Measurements from ENCODE around the gene ZSCAN5B. TPM values are rescaled to one million over a fixed set of nuclear protein-coding genes. Genes with fewer than 3 reads are reported as not detected.
"Not testable (repeated sequence)": the region's sequence is repeated elsewhere in the genome, so short reads cannot be mapped to it uniquely, and the experiment has no call there.

ZSCAN5B gene
- total RNA-seq, 1 donor from 2014 or later, result not detected

GRCh38 chr19:56149656-56150038 is 47.9 kb downstream of the ZSCAN5B start:
- no peak for ATAC-seq
- DNase-seq (ENCODE audit: missing footprints), result no peak
- intact Hi-C loops (cut with DNase I), result loop anchor here (10.0 kb wide), 1 partner anchor 165 kb away; the partner anchor contains the start of gene ZSCAN5A

GRCh38 chr19:56148955-56149655 is 48.5 kb downstream of the ZSCAN5B start:
- not testable (repeated sequence) for DNase-seq (ENCODE audit: missing footprints); ATAC-seq
- intact Hi-C loops (cut with DNase I), result loop anchor here (10.0 kb wide), 1 partner anchor 166 kb away; the partner anchor contains the start of gene ZSCAN5A

- ATAC-seq, result no peak
- intact Hi-C loops (cut with DNase I), result loop anchor here (10.0 kb wide), 1 partner anchor 167 kb away; the partner anchor contains the start of gene ZSCAN5A
- DNase-seq (ENCODE audit: missing footprints), result no peak
Measured at GRCh38 chr19:56148096-56148495, 49.5 kb downstream of the ZSCAN5B start.

DNA sequence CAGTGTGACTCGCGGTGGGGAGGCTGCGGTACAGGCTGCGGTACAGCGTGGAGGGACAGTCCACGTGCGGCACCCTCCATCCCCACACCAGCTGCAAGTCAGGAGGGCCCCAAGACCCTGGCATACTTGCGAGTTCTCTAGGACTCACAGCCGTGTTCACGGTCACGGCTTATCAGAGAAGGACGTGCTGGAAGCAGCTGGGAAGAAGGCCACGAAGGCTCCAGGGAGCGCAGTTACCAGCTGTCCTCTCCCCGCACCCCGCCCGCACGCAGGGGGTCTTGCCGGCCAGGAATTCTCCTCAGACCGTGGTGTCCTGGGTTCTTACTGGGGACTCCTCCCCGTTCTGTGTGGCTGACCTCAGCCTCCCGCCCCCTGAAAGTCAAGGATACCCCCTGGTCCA is 50.3 kb downstream of the ZSCAN5B start:
- DNase-seq (ENCODE audit: missing footprints) (no peak), ATAC-seq (no peak)
- intact Hi-C loops (cut with DNase I), result loop anchor here (10.0 kb wide), 1 partner anchor 167 kb away; the partner anchor contains the start of gene ZSCAN5A

- intact Hi-C loops (cut with DNase I), result loop anchor here (10.0 kb wide), 1 partner anchor 168 kb away; the partner anchor contains the start of gene ZSCAN5A
Measured at GRCh38 chr19:56146904-56147303, 50.7 kb downstream of the ZSCAN5B start.

DNA sequence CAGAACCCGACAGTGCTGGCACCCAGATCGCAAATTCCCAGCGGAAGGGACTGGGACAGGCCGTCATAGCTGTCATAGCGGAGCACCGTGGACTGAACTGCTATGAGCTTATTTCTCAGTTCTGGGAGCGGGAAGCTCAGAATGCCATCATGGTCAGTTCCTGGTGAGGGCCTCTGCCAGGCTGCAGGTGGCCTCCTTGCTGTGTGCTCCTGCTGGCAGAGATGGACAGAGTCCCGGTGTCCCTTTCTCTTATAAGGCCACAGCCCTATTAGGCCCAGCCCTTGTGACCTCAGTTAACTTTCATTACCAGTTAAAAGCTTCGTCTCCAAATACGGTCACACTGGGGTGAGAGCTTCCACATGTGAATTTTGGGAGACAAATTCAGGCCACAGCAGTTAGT is 51.9 kb downstream of the ZSCAN5B start:
- ATAC-seq (no peak), DNase-seq (ENCODE audit: missing footprints) (no peak)
- intact Hi-C loops (cut with DNase I), result loop anchor here (10.0 kb wide), 1 partner anchor 169 kb away; the partner anchor contains the start of gene ZSCAN5A

More at GRCh38 chr19:56146904-56147303, 50.7 kb downstream of the ZSCAN5B start:
- no peak for ATAC-seq
- DNase-seq (ENCODE audit: missing footprints), result no peak

DNA sequence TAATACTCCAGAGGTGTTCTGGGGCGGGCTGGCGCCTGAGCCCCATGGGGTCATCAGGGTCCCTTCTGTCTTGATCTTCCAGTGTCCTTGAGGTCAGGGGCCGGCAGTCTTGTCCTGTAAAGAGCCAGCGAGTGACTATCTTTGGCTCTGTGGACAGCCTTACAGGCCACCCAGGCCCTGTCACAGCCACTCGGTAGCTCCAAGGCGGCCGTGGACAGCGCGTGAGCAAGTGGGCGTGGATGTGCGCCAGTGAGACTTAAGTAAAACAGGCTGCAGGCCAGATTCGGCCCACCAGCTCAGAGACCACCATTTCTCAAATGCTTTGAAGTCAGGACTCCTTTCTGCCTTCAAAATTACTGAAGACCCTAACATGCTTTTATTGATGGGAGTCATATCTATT is 52.8 kb downstream of the ZSCAN5B start:
- ATAC-seq (no peak), DNase-seq (ENCODE audit: missing footprints) (no peak)
- intact Hi-C loops (cut with DNase I), result loop anchor here (10.0 kb wide), 1 partner anchor 170 kb away; the partner anchor contains the start of gene ZSCAN5A

DNA sequence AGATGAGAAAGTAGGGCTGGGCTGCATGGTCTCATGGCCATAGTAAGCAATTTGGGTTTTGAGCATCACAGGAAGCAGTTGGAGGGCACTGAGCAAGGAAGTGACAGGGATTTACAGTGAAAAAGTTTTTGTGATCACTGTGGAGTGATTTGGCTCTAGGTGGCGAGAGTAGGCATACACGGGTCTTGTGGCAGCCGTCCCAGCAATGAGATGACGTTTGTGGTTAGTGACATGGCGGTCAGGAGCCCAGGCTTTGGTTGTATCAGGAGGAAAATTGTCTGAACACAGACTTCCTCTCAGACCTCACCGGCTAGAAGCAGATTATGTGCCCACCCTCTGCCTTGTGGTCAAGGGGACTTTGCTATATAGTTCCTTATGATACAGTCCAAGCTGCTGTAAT is 53.2 kb downstream of the ZSCAN5B start:
- no peak for ATAC-seq
- no peak for DNase-seq (ENCODE audit: missing footprints)
- intact Hi-C loops (cut with DNase I), result loop anchor here (10.0 kb wide), 1 partner anchor 170 kb away; the partner anchor contains the start of gene ZSCAN5A

DNA sequence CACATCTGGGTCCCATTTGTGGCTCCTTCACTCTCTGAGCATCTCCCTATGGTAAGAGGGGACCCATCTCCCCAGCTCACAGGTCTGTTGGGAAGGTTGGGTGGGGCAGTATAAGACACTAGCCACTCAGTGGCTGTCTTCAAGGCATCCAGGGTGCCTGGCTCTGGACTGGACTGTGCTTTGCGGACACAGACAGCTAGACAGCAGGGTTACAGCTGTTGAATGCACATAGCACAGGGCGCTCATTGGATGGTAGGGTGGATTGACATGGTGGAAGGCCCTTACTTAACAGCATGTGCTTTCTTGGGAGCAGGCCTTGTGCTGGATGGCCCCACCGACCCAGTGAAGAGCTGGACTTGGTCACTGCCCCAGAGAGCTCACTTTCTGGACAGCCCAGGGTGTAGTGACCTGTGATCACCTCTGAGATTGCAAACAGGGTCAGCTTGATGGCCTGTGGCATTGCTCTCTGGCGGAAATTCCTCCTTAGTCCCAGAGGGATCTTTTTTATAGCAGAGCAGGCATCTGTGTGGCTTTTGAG is 54.6 kb downstream of the ZSCAN5B start:
- intact Hi-C loops (cut with DNase I), result loop anchor here (10.0 kb wide), 1 partner anchor 172 kb away; the partner anchor contains the start of gene ZSCAN5A
- ATAC-seq, result no peak

GRCh38 chr19:56142087-56142787 is 55.3 kb downstream of the ZSCAN5B start:
- intact Hi-C loops (cut with DNase I), result loop anchor here (10.0 kb wide), 1 partner anchor 173 kb away; the partner anchor contains the start of gene ZSCAN5A
- ATAC-seq, result no peak
- DNase-seq (ENCODE audit: missing footprints), result no peak

More for the DNA sequence above, 54.6 kb downstream of the ZSCAN5B start:
- DNase-seq (ENCODE audit: missing footprints), result no peak

DNA sequence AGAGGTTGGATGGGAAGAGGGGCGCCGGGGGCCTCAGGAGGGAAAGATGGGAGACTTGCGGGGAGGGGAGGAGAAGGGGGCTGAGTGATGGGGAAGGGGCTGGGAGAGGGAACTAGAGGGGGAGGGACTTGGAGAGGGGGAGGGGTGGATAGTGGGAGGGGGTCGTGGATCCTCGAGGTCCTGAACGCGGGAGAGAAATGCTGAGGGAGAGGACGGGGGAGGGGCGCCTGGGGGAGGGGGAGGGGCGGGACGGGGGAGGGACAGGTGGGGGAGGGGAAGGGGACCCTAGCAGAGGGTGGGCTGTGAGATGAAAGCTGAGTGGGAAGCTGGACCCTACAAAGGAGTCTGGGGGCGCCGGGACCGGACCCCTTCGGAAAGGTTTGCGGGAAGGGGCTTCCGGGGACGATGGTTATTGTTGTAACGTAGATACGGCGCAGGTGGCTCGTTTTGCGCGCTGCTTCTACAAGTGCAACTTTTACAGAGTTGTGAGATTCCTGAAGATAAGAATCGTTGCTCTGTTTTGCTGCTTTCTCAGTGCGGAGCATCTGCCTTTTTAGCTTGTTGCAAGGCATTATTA is 56.1 kb downstream of the ZSCAN5B start:
- intact Hi-C loops (cut with DNase I), result loop anchor here (1.0 to 10.0 kb wide), 2 partner anchors 20 to 173 kb away; partner anchors contain the start of genes ZNF787 and ZSCAN5A
- ATAC-seq (no peak), DNase-seq (ENCODE audit: missing footprints) (no peak)

GRCh38 chr19:56140583-56141416 is 56.8 kb downstream of the ZSCAN5B start, which contains the start of gene ZNF444:
Gene ZNF444 (plus strand): TSS chr19:56141287. CDS start chr19:56146912, 5,625 bp downstream.
- ATAC-seq (peak; percentile 96), DNase-seq (ENCODE audit: missing footprints) (peak; percentile 98)
- intact Hi-C loops (cut with DNase I), result loop anchor here (1.0 to 10.0 kb wide), 2 partner anchors 19 to 174 kb away; partner anchors contain the start of genes ZNF787 and ZSCAN5A

GRCh38 chr19:56139847-56140582 is 57.6 kb downstream of the ZSCAN5B start:
- intact Hi-C loops (cut with DNase I), result loop anchor here (10.0 kb wide), 1 partner anchor 175 kb away; the partner anchor contains the start of gene ZSCAN5A
- ATAC-seq, result no peak
- DNase-seq (ENCODE audit: missing footprints), result no peak
